ENCODE measurements around the gene SLC11A2.
A peak's percentile ranks its signal among the peaks of the same experiment; 100 is the strongest.

GRCh38 chr12:51047655-51048540 is 21.7 kb upstream of the SLC11A2 start, which contains the start of gene LETMD1:
- no peak for TF ChIP-seq EZH2 (IDR thresholded peaks at IDR 0.05)
- TF ChIP-seq POLR2AphosphoS5 (IDR thresholded peaks at IDR 0.05; ENCODE audit: borderline replicate concordance, low read depth, low read length): peak; percentile 96
- no peak for TF ChIP-seq FOXP2 (optimal IDR thresholded peaks at IDR 0.05; ENCODE audit: control extremely low read depth, extremely low read length, insufficient read depth)
